T-helper 2 cell treated with Interferon-gamma antibody and Interleukin-4, amounts not matched to agents 5 μg/mL and 100 μg/mL, for 36 hours (primary cell): ENCODE data around the gene HHAT.

Experiments
- DNase-seq: peaks from one replicate; pipeline ENCODE4 v3.0.0; 2021; ENCODE audit warnings: low spot score
- H3K27ac Mint-ChIP-seq: one replicate; pipeline ENCODE4 v1.8.0; 2021; ENCODE audit warnings: mild to moderate bottlenecking, mixed read lengths
- H3K27me3 Mint-ChIP-seq: one replicate; pipeline ENCODE4 v1.8.0; 2021; ENCODE audit warnings: low read depth, mixed read lengths
- H3K36me3 Mint-ChIP-seq: one replicate; pipeline ENCODE4 v1.8.0; 2021; ENCODE audit warnings: low read depth, mixed read lengths
- H3K4me1 Mint-ChIP-seq: one replicate; pipeline ENCODE4 v1.8.0; 2021; ENCODE audit warnings: low read depth, mixed read lengths
- H3K4me3 Mint-ChIP-seq: one replicate; pipeline ENCODE4 v1.8.0; 2022; ENCODE audit warnings: mild to moderate bottlenecking, moderate library complexity, mixed read lengths
- H3K9me3 Mint-ChIP-seq: one replicate; pipeline ENCODE4 v1.8.0; 2021; ENCODE audit warnings: mixed read lengths

Gene HHAT

DNA sequence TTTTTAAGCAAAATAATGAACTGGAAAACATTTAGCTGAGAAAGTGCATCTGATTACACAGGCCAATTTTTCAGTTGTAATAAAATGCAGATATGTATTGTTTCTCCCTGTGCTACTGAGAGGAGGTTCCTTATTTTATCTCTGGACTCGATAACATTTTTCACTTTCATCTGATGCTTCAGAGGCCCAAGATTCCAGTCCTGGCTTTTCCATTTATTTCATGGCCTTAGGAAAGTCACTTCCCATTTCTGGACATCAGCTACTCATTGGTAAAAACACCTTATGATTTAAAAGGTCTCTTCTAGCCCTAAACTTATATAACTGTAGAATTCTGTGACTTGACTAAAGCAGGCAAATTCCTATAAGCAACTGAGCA is 203.5 kb downstream of the HHAT start:
- H3K4me1 Mint-ChIP-seq: no peaks in the 10 kb centered on the region
- no peaks in the 10 kb centered on the region for H3K9me3 Mint-ChIP-seq
- DNase-seq: no peak

DNA sequence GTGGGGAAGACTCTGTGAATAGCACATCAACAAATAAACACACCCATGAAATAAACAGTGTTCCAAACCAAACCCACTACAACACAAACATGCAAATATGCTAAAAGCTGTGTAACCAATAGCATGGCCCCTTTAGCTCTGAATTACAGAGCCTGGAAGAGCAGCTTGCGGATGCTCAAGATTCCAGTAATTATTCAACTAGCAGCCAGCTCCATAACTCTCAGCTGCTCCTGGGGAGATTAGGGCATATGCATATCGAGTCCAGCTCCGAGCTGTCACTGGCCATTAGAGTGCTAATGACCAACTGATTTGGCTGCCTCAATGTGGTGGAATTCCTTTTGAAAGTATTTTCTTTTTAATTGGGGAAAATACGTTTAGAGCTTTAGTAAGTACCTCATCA is 207.1 kb downstream of the HHAT start:
- DNase-seq: no peak
- H3K9me3 Mint-ChIP-seq: no peaks in the 10 kb centered on the region
- peaks cover 2% of the 10 kb centered on the region for H3K27me3 Mint-ChIP-seq
- no peak overlapping the region for H3K4me3 Mint-ChIP-seq
- H3K27ac Mint-ChIP-seq: no peak overlapping the region
- H3K36me3 Mint-ChIP-seq: no peaks in the 10 kb centered on the region
- H3K4me1 Mint-ChIP-seq: no peaks in the 10 kb centered on the region

More for the DNA sequence above, 203.5 kb downstream of the HHAT start:
- no peak overlapping the region for H3K27ac Mint-ChIP-seq
- H3K27me3 Mint-ChIP-seq: peaks cover 2% of the 10 kb centered on the region
- H3K4me3 Mint-ChIP-seq: no peak overlapping the region
- no peaks in the 10 kb centered on the region for H3K36me3 Mint-ChIP-seq

GRCh38 chr1:210536254-210536961 is 207.7 kb downstream of the HHAT start:
- DNase-seq: no peak
- Mint-ChIP-seq H3K9me3 (no peaks in the 10 kb centered on the region), H3K4me3 (no peak overlapping the region), H3K27ac (no peak overlapping the region), H3K36me3 (no peaks in the 10 kb centered on the region), H3K27me3 (peaks cover 2% of the 10 kb centered on the region), H3K4me1 (no peaks in the 10 kb centered on the region)

DNA sequence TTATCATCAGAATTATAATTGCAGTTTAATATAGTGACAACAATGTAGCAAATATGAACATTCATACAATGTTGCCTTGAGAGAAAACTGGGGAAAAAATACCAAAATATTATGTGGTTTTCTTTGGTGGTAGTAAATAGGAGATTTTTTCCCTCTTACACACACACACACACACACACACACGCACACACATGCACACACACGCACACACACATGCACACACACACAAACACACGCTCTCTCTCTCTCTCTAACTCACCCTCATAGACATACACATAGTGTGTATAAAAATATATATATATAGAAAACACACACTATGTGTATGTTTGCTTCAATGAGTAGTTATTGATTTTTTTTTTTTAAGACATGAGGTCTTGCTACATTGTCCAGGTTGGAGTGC is 211.6 kb downstream of the HHAT start:
- Mint-ChIP-seq H3K27ac (no peak overlapping the region), H3K36me3 (no peaks in the 10 kb centered on the region), H3K9me3 (no peaks in the 10 kb centered on the region)

DNA sequence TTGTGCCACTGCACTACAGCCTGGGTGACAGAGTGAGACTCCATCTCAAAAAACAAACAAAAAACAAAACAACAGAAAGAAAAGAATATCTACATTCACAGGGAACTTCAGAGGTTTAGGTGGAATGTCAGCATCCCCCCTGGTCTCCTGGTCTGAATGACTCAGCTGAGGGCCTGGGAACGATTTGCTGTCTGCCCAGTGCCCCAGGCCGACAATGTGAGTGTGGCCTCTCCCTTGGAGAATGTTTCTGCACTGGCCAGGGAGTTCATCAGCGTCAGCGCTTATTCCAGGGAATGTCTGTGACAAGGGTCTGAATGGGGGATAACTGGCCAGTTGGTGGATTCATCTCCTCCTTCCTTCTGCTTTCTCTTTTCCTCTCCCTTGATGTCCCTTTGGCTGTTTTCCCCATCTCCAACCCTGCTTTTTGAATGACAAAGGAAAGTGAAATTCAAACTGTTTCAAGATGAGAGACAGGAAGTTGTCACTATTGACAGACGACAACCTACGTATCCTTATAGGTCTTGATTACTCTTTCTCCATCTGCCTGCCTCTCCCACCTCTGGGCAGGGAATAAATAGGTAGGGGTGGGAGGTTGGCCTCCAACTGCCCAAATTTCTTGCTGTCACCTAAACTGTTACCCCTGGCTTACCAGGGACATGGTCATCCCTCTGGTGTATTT is 213.1 kb downstream of the HHAT start:
- Mint-ChIP-seq H3K36me3 (no peaks in the 10 kb centered on the region), H3K27me3 (no peaks in the 10 kb centered on the region), H3K4me3 (no peak overlapping the region), H3K4me1 (peaks cover 4% of the 10 kb centered on the region), H3K27ac (no peak overlapping the region), H3K9me3 (no peaks in the 10 kb centered on the region)
- DNase-seq: no peak

More for the DNA sequence above, 211.6 kb downstream of the HHAT start:
- DNase-seq: no peak
- H3K4me3 Mint-ChIP-seq: no peak overlapping the region
- H3K27me3 Mint-ChIP-seq: peaks cover 2% of the 10 kb centered on the region
- peaks cover 4% of the 10 kb centered on the region for H3K4me1 Mint-ChIP-seq

DNA sequence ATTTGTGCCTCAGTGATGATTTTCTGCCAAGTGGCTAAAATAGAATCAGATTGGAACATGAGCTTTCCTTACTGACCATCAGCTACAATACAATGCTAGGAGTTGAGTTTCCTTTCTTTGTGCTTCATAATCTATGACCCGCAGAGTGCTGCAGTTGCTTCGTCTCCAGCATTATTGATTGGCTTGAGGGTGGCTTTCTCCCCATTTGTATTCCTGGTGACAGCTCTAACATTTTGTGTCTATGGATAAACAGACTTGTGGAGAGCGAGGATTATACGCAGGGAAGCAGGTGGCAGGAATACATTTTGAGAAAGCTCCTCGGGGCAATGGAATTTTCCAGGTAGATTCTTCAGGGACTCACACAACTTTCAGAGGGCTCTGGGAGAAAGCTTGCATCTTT is 223.2 kb downstream of the HHAT start:
- Mint-ChIP-seq H3K36me3 (no peaks in the 10 kb centered on the region), H3K27me3 (peaks cover 3% of the 10 kb centered on the region), H3K9me3 (no peaks in the 10 kb centered on the region), H3K4me1 (no peaks in the 10 kb centered on the region), H3K27ac (no peak overlapping the region), H3K4me3 (no peak overlapping the region)
- DNase-seq: no peak

- no peaks in the 10 kb centered on the region for H3K4me1 Mint-ChIP-seq
Observed at GRCh38 chr1:210553711-210554110, 225.0 kb downstream of the HHAT start.

DNA sequence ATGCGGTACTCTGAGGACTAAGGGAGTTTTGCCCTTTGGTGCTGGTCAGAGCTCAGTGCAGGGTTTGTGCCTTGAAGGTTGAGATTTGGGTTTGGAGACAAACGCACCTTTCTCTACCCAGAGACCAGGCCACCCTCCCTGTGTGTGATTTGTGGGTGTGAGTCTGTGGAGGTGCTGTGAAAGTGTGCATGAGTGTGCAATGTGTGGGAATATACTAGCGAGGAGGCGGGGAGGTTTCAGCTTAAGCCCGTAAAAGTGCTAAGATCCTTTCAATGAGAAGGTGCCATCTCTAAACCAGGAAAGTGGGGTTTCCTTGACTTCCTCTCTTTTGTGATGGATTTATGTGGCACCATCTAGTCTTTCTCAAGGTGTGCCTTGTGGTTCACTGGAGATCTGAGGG is 225.7 kb downstream of the HHAT start:
- no peaks in the 10 kb centered on the region for H3K4me1 Mint-ChIP-seq
- H3K36me3 Mint-ChIP-seq: no peaks in the 10 kb centered on the region
- no peak overlapping the region for H3K4me3 Mint-ChIP-seq
- DNase-seq: no peak
- H3K27ac Mint-ChIP-seq: no peak overlapping the region
- no peaks in the 10 kb centered on the region for H3K9me3 Mint-ChIP-seq
- peaks cover 2% of the 10 kb centered on the region for H3K27me3 Mint-ChIP-seq

More at GRCh38 chr1:210553711-210554110, 225.0 kb downstream of the HHAT start:
- no peaks in the 10 kb centered on the region for H3K36me3 Mint-ChIP-seq
- no peak overlapping the region for H3K4me3 Mint-ChIP-seq
- no peak overlapping the region for H3K27ac Mint-ChIP-seq
- H3K9me3 Mint-ChIP-seq: no peaks in the 10 kb centered on the region
- peaks cover 3% of the 10 kb centered on the region for H3K27me3 Mint-ChIP-seq
- DNase-seq: no peak

GRCh38 chr1:210556475-210556874 is 227.8 kb downstream of the HHAT start:
- H3K27me3 Mint-ChIP-seq: peaks cover 2% of the 10 kb centered on the region
- no peaks in the 10 kb centered on the region for H3K4me1 Mint-ChIP-seq
- no peaks in the 10 kb centered on the region for H3K9me3 Mint-ChIP-seq
- H3K27ac Mint-ChIP-seq: no peak overlapping the region
- H3K36me3 Mint-ChIP-seq: no peaks in the 10 kb centered on the region
- no peak for DNase-seq
- H3K4me3 Mint-ChIP-seq: no peak overlapping the region

DNA sequence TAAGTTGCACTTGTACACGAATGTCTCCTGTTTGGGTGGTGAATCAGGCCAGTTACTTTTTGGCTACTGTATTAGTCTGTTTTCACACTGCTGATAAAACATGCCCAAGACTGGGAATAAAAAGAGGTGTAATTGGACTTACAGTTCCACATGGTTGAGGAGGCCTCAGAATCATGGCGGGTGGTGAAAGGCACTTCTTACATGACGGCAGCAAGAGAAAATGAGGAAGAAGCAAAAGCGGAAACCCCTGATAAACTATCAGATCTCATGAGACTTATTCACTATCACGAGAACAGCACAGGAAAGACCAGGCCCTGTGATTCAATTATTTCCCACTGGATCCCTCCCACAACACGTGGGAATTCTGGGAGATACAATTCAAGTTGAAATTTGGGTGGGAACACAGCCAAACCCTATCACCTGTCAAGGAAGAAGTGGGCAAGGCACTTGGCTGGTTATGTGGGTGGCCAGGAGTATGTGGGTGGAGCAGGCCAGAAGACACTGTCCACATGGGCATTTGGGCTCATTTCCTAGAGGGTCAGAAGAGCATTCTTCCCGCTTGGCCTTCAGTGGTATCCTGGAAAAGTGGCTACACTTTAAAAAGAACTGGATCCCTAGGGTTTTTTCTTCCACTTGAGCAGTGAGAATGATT is 228.8 kb downstream of the HHAT start:
- no peaks in the 10 kb centered on the region for H3K9me3 Mint-ChIP-seq
- no peak for DNase-seq
- no peaks in the 10 kb centered on the region for H3K36me3 Mint-ChIP-seq
- no peaks in the 10 kb centered on the region for H3K4me1 Mint-ChIP-seq
- H3K27me3 Mint-ChIP-seq: no peaks in the 10 kb centered on the region
- H3K27ac Mint-ChIP-seq: no peak overlapping the region
- no peak overlapping the region for H3K4me3 Mint-ChIP-seq

DNA sequence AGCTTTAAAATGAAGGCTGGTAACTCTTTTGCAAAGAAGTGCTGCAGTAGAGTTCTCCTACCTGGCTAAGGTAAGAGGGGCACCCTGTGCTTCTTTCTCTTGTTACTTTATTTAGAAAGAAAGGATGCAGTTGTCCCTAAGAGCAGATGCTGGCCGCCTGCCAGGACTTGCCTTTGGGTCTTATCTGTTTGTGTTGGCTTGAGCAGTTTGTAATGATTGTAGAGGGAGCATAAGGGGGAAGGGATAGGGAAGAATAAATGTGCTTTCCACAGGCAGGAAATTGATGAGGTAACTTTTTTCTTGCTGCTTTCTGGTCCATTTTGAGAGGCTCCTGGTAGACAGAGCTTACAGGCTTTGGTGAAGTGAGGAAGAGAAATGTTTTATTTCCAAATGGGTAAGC is 229.6 kb downstream of the HHAT start:
- Mint-ChIP-seq H3K27ac (no peak overlapping the region), H3K27me3 (no peaks in the 10 kb centered on the region), H3K9me3 (no peaks in the 10 kb centered on the region), H3K4me1 (no peaks in the 10 kb centered on the region), H3K4me3 (no peak overlapping the region), H3K36me3 (no peaks in the 10 kb centered on the region)
- no peak for DNase-seq

- no peaks in the 10 kb centered on the region for H3K4me1 Mint-ChIP-seq
- no peak overlapping the region for H3K4me3 Mint-ChIP-seq
- H3K9me3 Mint-ChIP-seq: no peaks in the 10 kb centered on the region
- H3K27ac Mint-ChIP-seq: no peak overlapping the region
- no peaks in the 10 kb centered on the region for H3K36me3 Mint-ChIP-seq
- no peak for DNase-seq
- H3K27me3 Mint-ChIP-seq: no peaks in the 10 kb centered on the region
Observed at GRCh38 chr1:210565306-210565705, 236.6 kb downstream of the HHAT start.

DNA sequence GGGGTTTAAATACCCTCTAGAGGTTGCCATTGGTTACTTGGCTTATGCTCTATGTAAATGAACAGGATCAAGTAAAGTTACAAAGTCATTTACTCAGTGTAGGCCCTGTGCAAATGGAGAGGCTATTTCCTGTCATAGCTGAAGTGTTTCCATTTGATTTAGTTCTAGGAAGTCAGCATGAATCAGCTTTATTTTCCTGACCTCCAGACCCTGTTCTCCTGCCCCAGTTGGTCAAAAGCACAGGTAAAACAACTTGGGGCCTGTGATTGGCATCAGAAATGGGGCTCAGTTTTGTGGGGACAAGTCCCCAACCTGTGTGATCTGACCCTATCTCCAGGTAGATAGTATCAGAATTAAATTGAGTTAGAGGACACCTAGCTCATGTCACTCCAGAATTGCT is 239.9 kb downstream of the HHAT start:
- H3K27ac Mint-ChIP-seq: no peak overlapping the region
- H3K36me3 Mint-ChIP-seq: no peaks in the 10 kb centered on the region
- no peaks in the 10 kb centered on the region for H3K9me3 Mint-ChIP-seq
- no peaks in the 10 kb centered on the region for H3K4me1 Mint-ChIP-seq
- H3K27me3 Mint-ChIP-seq: no peaks in the 10 kb centered on the region
- DNase-seq: no peak
- no peak overlapping the region for H3K4me3 Mint-ChIP-seq

GRCh38 chr1:210570116-210570515 is 241.4 kb downstream of the HHAT start:
- Mint-ChIP-seq H3K27ac (no peak overlapping the region), H3K4me3 (no peak overlapping the region), H3K9me3 (no peaks in the 10 kb centered on the region), H3K27me3 (no peaks in the 10 kb centered on the region), H3K36me3 (no peaks in the 10 kb centered on the region), H3K4me1 (no peaks in the 10 kb centered on the region)
- no peak for DNase-seq
